ENCODE data around the gene TRIM68.

Gene TRIM68

GRCh38 chr11:4606231-4607015 lies 1.6 kb downstream of the TRIM68 start:
- no peak for DNase-seq

GRCh38 chr11:4605057-4605456 lies 3.0 kb downstream of the TRIM68 start:
- DNase-seq = no peak

- DNase-seq = no peak
Observed at GRCh38 chr11:4593739-4594138, 14.3 kb downstream of the TRIM68 start, which contains the start of gene OR52I1. OR52I1 (plus strand) TSS chr11:4594039; CDS start chr11:4594039, 0 bp downstream.

DNA sequence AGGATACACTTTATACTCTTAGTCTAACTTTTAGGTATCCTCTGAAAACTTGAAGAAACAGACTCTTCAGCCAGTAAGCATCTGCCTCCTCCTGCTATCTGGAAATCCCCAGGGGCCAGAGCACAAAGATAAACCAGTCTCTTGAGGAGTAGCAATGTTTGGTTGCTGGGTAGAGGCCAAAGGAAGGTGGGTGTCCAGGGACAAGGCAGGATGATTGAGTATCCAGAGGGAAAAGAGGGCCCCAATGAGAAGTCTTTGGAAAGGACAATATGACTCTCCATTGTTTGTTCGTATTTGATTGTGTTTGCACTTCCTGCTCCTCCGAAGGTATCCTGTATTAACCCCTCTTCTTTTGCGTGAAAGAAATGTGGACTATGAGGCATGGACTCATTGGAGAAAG lies 19.0 kb downstream of the TRIM68 start:
- DNase-seq = no peak

DNA sequence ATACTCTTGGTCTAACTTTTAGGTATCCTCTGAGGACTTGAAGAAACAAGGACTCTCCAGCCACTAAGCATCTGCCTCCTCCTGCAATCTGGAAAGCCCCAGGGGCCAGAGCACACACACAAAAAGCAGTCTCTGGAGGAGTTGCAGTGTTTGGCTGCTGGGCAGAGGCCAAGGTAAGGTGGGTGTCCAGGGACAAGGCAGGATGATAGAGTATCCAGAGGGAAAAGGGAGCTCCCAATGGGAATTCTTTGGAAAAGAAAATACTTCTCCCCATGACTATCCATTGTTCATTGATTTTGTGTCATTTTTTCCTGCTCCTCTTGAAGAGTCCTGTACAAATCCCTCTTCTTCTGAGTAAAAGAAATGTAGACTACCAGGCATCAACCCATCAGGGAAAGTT lies 26.6 kb downstream of the TRIM68 start, which contains the start of gene OR52I2:
Gene OR52I2, plus strand, starts transcription at position 301 of the 400 bp plus-strand sequence.
- no peak for DNase-seq

- no peak for DNase-seq
Observed at GRCh38 chr11:4580124-4580523, 27.9 kb downstream of the TRIM68 start.

DNA sequence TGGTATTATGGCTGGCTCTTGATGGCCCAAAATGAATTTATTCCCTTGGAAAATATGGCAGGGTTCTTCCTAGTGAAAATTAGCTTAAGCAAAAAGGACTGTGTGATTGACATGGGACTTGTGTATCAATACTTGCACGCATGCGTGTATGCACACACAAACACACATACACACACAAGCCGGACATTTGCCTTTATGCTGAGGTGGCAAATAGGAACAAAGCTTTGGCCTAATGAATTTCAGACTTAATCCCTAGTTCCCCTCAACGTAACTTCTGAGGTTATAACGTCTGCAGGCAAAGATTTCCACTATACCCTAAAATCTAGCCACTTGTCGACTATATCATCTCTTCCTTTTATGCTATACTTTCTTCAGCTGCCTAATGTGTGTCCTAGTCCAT lies 29.4 kb downstream of the TRIM68 start:
- DNase-seq = no peak

- DNase-seq = no peak
Observed at GRCh38 chr11:4577761-4578160, 30.3 kb downstream of the TRIM68 start.

DNA sequence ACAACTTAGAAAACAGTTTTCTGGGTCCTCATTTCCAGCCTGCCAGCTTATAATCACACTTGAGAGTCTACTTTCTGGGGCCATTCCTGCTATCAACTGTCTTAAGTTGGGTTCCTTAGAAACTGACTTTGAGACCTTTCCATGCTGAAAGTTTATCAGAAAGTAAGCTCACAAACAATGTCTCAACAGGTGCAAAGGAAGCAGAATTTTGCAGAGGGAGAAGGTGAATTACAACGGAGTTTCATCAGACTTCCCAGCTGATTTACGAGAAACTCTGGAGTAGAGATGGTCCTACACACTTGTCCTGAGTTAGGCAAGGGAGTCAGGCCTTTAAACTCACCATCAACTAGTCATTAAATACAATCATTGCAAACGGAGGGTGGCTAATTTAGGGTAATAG lies 31.2 kb downstream of the TRIM68 start:
- no peak for DNase-seq

DNA sequence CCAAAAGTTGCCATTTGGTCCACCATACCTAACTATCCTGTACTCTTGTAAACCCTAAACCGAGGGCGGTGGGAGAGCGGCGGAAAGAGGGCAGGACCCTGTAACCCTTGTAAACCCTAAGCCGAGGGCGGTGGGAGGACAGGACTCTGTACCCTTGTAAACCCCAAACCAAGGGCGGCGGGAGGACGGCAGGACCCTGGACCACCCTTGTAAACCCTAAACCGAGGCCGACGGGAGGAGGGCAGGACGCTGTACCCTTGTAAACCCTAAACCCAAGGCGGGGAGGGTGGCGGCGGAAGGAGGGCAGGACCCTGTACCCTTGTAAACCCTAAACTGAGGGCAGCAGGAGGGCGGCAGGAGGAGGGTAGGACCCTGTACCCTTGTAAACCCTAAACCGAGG lies 39.0 kb downstream of the TRIM68 start:
- DNase-seq = no peak

DNA sequence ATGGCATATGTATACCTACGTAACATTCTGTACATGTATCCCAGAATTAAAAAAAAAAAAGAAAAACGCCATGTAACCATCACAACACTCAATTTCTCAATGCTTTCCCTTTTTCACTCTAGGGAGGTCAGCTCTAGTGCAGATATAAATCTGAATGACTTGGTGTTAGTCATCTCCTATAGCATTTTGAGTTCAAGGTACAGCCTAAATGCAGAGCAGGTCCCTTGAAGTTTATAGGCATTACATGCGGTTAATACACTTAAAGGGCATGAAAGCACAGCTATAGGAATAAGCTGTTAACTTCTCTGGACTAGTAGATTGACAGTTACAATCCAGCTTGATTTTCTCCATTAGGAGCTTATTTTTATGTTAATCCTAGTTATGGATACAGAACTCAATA lies 42.7 kb downstream of the TRIM68 start:
- no peak for DNase-seq

GRCh38 chr11:4560467-4560866 lies 47.6 kb downstream of the TRIM68 start:
- DNase-seq = no peak

DNA sequence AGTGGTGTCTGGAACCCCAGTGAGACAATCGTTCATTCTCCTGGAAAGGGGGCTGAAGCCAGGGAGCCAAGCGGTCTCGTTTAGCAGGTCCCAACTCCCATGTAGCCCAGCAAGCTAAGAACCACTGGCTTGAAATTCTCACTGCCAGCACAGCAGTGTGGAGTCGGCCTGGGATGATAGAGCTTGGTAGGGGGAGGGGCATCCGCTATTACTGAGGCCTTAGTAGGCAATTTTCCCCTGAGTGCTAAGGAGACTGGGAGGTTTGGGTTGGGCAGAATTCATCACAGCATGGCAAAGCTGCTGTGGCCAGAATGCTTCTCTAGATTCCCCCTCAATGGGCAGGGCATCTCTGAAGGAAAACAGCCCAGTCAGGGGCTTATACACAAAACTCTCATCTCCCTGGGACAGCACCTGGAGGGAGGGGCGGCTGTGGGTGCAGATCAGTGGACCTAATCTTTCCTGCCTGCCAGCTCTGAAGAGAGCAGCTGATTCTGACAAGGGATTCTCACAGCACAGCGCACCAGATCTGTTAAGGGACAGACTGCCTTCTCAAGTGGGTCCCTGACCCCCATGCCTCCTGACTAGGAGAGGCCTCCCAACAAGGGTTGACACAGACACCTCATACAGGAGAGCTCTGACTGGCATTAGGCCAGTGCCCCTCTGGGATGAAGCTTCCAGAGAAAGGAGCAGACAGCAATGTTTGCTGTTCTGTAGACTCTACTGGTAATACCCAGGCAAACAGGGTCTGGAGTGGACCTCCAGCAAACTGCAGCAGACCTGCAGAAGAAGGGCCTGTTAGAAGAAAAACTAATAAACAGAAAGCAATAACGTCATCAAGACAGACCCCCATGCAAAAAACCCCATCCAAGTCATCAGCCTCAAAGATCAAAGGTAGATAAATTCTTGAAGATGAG lies 48.2 kb downstream of the TRIM68 start:
- no peak for DNase-seq

GRCh38 chr11:4551346-4551979 lies 56.6 kb downstream of the TRIM68 start:
- no peak for DNase-seq
